ENCODE measurements around the gene SFT2D1. TPM values are rescaled to one million over a fixed set of nuclear protein-coding genes. Genes with fewer than 3 reads are reported as not detected.

SFT2D1 gene
- total and polyA plus RNA-seq, 9 of the 15 experiments (the other 6 are each of a cell fraction or from before 2014, with no cell fraction given) = 54.4 to 140 (median 74.6) TPM

GRCh38 chr6:166382933-166383801, 40.8 kb upstream of the SFT2D1 start, which contains the start of gene MPC1 (continued):
- TF ChIP-seq TARDBP (IDR thresholded peaks at IDR 0.05) (peak; percentile 82), RUNX1 (IDR thresholded peaks at IDR 0.05; ENCODE audit: low read depth) (no peak), SMARCA4 (IDR thresholded peaks at IDR 0.05) (no peak), PHB (CRISPR knock-in tag; IDR thresholded peaks at IDR 0.05) (no peak), TFAP4 (CRISPR knock-in tag; IDR thresholded peaks at IDR 0.05; ENCODE audit: borderline replicate concordance) (peak; percentile 58; the same call in 1 of the 2 replicates), IRF1 (CRISPR knock-in tag; IDR thresholded peaks at IDR 0.05; ENCODE audit: borderline replicate concordance) (no peak), ZNF24 (IDR thresholded peaks at IDR 0.05) (peak; percentile 55), ZNF316 (IDR thresholded peaks at IDR 0.05) (no peak), ADNP (tag; IDR thresholded peaks at IDR 0.05) (no peak), NEUROD1 (IDR thresholded peaks at IDR 0.05; ENCODE audit: borderline replicate concordance, low read depth, low read length, partially characterized antibody) (peak; percentile 63), ZMIZ1 (IDR thresholded peaks at IDR 0.05; ENCODE audit: low read depth in 2 of 2, low read length in 2 of 2) (no peak), DNMT1 (IDR thresholded peaks at IDR 0.05) (no peak), MAX (CRISPR knock-in tag; IDR thresholded peaks at IDR 0.05) (peak; percentile 88), ARID3B (CRISPR knock-in tag; IDR thresholded peaks at IDR 0.05; ENCODE audit: borderline replicate concordance) (peak; percentile 84; the same call in 1 of the 2 replicates), ZNF699 (CRISPR knock-in tag; IDR thresholded peaks at IDR 0.05; ENCODE audit: insufficient replicate concordance) (no peak)
